HL-60 (cell line): ENCODE data around the gene HIVEP1.
"Not testable (repeated sequence)": the region's sequence is repeated elsewhere in the genome, so short reads cannot be mapped to it uniquely, and the experiment has no call there.

Experiments
- DNase-seq, 2 experiments: peaks; one replicate each; pipeline ENCODE4 v3.0.0-alpha.2; 2010 to 2020; ENCODE audit warnings: low read depth in 1 of 2, low spot score in 1 of 2
- H3K27ac ChIP-seq: fragments of 250-450 bp; sonication (Bioruptor Pico); replicated peaks from 2 replicates; pipeline ENCODE4 v1.5.1; 2020; ENCODE audit warnings: mild to moderate bottlenecking, moderate library complexity
- H3K27me3 ChIP-seq: fragments of 250-450 bp; sonication (Bioruptor Pico); 2 replicates; pipeline ENCODE4 v1.5.1; 2021; ENCODE audit warnings: mild to moderate bottlenecking, moderate library complexity; ENCODE audit not compliant: insufficient read depth, poor library complexity, severe bottlenecking
- H3K4me3 ChIP-seq: replicated peaks from 2 replicates; pipeline ENCODE4 v1.5.1; 2011; ENCODE audit warnings: mild to moderate bottlenecking, control low read depth, low read length; ENCODE audit not compliant: insufficient read depth
- GABPA ChIP-seq: IDR thresholded peaks from 2 replicates; pipeline ENCODE4 v1.6.1; 2012; ENCODE audit warnings: low read depth
- POLR2AphosphoS5 ChIP-seq: IDR thresholded peaks from 2 replicates; pipeline ENCODE4 v1.6.1; 2012; ENCODE audit warnings: low read depth
- SPI1 ChIP-seq: IDR thresholded peaks from 2 replicates; pipeline ENCODE4 v1.6.1; 2012; ENCODE audit warnings: low read depth, mild to moderate bottlenecking, borderline replicate concordance
- TF ChIP-seq, protein P1 (sequence below): IDR thresholded peaks from 2 replicates; pipeline ENCODE4 v1.6.1; 2012; ENCODE audit warnings: low read depth; ENCODE audit not compliant: insufficient replicate concordance
- TF ChIP-seq, protein P2 (sequence below): IDR thresholded peaks from one replicate; pipeline ENCODE4 v1.5.1; 2011; ENCODE audit warnings: low read length, control low read depth, inconsistent platforms; ENCODE audit not compliant: insufficient read depth

The HIVEP1 gene

DNA sequence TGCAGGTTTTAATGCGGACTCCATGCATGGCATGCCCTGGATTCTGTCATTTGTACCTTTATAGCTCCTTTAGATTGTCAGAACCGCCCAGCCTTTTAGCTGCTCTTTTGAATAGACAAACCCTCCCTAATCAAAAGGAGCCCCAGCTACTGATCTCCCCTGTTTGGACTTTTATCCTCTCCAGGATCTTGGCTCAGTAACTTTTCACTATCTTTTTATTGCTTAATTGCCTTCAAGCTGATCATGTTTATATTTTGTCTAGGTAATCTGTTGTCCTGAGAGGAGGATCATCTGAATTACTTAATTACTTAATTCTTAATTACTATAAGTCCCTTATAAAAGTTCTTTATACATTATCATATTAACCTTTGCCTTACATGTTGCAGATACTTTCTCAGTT is 93.2 kb downstream of the HIVEP1 start:
- no peak for TF ChIP-seq GABPA
- TF ChIP-seq, protein P1, sequence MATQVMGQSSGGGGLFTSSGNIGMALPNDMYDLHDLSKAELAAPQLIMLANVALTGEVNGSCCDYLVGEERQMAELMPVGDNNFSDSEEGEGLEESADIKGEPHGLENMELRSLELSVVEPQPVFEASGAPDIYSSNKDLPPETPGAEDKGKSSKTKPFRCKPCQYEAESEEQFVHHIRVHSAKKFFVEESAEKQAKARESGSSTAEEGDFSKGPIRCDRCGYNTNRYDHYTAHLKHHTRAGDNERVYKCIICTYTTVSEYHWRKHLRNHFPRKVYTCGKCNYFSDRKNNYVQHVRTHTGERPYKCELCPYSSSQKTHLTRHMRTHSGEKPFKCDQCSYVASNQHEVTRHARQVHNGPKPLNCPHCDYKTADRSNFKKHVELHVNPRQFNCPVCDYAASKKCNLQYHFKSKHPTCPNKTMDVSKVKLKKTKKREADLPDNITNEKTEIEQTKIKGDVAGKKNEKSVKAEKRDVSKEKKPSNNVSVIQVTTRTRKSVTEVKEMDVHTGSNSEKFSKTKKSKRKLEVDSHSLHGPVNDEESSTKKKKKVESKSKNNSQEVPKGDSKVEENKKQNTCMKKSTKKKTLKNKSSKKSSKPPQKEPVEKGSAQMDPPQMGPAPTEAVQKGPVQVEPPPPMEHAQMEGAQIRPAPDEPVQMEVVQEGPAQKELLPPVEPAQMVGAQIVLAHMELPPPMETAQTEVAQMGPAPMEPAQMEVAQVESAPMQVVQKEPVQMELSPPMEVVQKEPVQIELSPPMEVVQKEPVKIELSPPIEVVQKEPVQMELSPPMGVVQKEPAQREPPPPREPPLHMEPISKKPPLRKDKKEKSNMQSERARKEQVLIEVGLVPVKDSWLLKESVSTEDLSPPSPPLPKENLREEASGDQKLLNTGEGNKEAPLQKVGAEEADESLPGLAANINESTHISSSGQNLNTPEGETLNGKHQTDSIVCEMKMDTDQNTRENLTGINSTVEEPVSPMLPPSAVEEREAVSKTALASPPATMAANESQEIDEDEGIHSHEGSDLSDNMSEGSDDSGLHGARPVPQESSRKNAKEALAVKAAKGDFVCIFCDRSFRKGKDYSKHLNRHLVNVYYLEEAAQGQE = no peak
- TF ChIP-seq, protein P2, sequence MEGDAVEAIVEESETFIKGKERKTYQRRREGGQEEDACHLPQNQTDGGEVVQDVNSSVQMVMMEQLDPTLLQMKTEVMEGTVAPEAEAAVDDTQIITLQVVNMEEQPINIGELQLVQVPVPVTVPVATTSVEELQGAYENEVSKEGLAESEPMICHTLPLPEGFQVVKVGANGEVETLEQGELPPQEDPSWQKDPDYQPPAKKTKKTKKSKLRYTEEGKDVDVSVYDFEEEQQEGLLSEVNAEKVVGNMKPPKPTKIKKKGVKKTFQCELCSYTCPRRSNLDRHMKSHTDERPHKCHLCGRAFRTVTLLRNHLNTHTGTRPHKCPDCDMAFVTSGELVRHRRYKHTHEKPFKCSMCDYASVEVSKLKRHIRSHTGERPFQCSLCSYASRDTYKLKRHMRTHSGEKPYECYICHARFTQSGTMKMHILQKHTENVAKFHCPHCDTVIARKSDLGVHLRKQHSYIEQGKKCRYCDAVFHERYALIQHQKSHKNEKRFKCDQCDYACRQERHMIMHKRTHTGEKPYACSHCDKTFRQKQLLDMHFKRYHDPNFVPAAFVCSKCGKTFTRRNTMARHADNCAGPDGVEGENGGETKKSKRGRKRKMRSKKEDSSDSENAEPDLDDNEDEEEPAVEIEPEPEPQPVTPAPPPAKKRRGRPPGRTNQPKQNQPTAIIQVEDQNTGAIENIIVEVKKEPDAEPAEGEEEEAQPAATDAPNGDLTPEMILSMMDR = no peak
- TF ChIP-seq POLR2AphosphoS5 = no peak
- TF ChIP-seq SPI1 = no peak
- no peak for DNase-seq

DNA sequence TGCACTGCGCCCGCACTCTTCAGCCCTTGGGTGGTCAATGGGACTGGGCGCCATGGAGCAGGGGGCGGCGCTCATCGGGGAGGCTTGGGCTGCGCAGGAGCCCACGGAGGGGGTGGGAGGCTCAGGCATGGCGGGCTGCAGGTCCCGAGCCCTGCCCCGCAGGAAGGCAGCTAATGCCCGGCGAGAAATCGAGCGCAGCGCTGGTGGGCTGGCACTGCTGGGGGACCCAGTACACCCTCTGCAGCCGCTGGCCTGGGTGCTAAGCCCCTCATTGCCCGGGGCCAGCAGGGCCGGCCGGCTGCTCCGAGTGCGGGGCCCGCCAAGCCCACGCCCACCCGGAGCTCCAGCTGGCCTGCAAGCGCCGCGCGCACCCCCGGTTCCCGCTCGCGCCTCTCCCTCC is 96.3 kb downstream of the HIVEP1 start:
- H3K27ac ChIP-seq, H3K4me3 ChIP-seq, DNase-seq, H3K27me3 ChIP-seq: not testable (repeated sequence)

More for the DNA sequence above, 93.2 kb downstream of the HIVEP1 start:
- H3K4me3 ChIP-seq = no peak overlapping the region
- H3K27me3 ChIP-seq = no peaks in the 10 kb centered on the region
- H3K27ac ChIP-seq = no peak overlapping the region

GRCh38 chr6:12110523-12111362 is 98.6 kb downstream of the HIVEP1 start:
- no peak for DNase-seq
- TF ChIP-seq, protein P2 = no peak
- no peak for TF ChIP-seq SPI1
- no peak for TF ChIP-seq POLR2AphosphoS5
- TF ChIP-seq, protein P1 = no peak
- H3K27ac ChIP-seq = no peak overlapping the region

DNA sequence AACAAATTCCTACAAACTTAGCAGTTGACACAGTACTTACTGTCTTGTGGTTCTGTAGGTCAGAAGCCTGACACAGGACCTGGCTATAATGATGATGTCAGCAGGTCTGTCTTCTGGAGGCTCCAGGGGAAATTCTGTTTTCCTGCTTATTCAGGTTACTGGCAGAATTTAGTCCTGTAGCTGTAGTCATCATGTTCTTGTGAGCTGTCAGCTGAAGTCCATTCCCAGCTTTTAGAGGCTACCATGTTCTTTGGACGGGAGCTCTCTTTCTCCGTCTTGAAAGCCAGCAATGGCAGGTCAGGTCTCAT is 99.2 kb downstream of the HIVEP1 start:
- Histone ChIP-seq H3K4me3 (no peak overlapping the region), H3K27ac (no peak overlapping the region), H3K27me3 (no peaks in the 10 kb centered on the region)
- no peak for DNase-seq
- TF ChIP-seq SPI1 = no peak
- TF ChIP-seq GABPA = no peak
- TF ChIP-seq POLR2AphosphoS5 = no peak
- TF ChIP-seq, protein P2 = no peak
- TF ChIP-seq, protein P1 = no peak

More at GRCh38 chr6:12110523-12111362, 98.6 kb downstream of the HIVEP1 start:
- H3K4me3 ChIP-seq = no peak overlapping the region
- H3K27me3 ChIP-seq = no peaks in the 10 kb centered on the region
